ENCODE measurements around the gene CCDC85B. TPM values are rescaled to one million over a fixed set of nuclear protein-coding genes. Genes with fewer than 3 reads are reported as not detected.
A peak's percentile ranks its signal among the peaks of the same experiment; 100 is the strongest.

The CCDC85B gene
- polyA plus RNA-seq, 1 of the 3 experiments (the other 2 are of a cell fraction) = 52.8 TPM

GRCh38 chr11:65900125-65900898 lies 9.8 kb downstream of the CCDC85B start, which contains the start of gene FOSL1 (continued):
- TF ChIP-seq, protein P1, sequence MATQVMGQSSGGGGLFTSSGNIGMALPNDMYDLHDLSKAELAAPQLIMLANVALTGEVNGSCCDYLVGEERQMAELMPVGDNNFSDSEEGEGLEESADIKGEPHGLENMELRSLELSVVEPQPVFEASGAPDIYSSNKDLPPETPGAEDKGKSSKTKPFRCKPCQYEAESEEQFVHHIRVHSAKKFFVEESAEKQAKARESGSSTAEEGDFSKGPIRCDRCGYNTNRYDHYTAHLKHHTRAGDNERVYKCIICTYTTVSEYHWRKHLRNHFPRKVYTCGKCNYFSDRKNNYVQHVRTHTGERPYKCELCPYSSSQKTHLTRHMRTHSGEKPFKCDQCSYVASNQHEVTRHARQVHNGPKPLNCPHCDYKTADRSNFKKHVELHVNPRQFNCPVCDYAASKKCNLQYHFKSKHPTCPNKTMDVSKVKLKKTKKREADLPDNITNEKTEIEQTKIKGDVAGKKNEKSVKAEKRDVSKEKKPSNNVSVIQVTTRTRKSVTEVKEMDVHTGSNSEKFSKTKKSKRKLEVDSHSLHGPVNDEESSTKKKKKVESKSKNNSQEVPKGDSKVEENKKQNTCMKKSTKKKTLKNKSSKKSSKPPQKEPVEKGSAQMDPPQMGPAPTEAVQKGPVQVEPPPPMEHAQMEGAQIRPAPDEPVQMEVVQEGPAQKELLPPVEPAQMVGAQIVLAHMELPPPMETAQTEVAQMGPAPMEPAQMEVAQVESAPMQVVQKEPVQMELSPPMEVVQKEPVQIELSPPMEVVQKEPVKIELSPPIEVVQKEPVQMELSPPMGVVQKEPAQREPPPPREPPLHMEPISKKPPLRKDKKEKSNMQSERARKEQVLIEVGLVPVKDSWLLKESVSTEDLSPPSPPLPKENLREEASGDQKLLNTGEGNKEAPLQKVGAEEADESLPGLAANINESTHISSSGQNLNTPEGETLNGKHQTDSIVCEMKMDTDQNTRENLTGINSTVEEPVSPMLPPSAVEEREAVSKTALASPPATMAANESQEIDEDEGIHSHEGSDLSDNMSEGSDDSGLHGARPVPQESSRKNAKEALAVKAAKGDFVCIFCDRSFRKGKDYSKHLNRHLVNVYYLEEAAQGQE (IDR thresholded peaks at IDR 0.05; ENCODE audit: low read depth, low read length) = 0 out of 2 replicates have a peak, but pooled peaks have one; percentile 31
- TF ChIP-seq JUND (IDR thresholded peaks at IDR 0.05) (peak; percentile 52), FOSL2 (IDR thresholded peaks at IDR 0.05; ENCODE audit: borderline replicate concordance, low read depth) (peak; percentile 63; the same call in 1 of the 2 replicates), TAF1 (IDR thresholded peaks at IDR 0.05; ENCODE audit: borderline replicate concordance, low read depth, low read length) (peak; percentile 95), FOXM1 (IDR thresholded peaks at IDR 0.05; ENCODE audit: low read depth) (no peak; the same call in 1 of the 2 replicates), RXRA (IDR thresholded peaks at IDR 0.05; ENCODE audit: borderline replicate concordance, low read depth) (peak; percentile 31; the same call in 1 of the 2 replicates), PBX3 (IDR thresholded peaks at IDR 0.05) (no peak; the same call in none of the 2 replicates)
- TF ChIP-seq, protein P2, sequence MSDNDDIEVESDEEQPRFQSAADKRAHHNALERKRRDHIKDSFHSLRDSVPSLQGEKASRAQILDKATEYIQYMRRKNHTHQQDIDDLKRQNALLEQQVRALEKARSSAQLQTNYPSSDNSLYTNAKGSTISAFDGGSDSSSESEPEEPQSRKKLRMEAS (IDR thresholded peaks at IDR 0.05; ENCODE audit: low read depth) = peak; percentile 78

GRCh38 chr11:65900899-65901180 lies 10.4 kb downstream of the CCDC85B start:
- peaks cover 0 to 44% of the 10 kb centered on the region in 2 experiments; a peak in 3 of 4 replicates for H3K4me1 ChIP-seq (ENCODE audit: control insufficient read depth in 1 of 2, insufficient read depth in 2 of 2, low read depth in 1 of 2, low read length in 1 of 2)
- no peaks in the 10 kb centered on the region for H3K27me3 ChIP-seq (ENCODE audit: insufficient read depth)
- peak overlapping the region; percentile 17; the same call in 1 of the 2 replicates for H3K9ac ChIP-seq
- H3K27ac ChIP-seq (ENCODE audit: low read depth in 2 of 2, low read length in 1 of 2) = peak overlapping the region in 1 of 2 experiments; percentile 95; a peak in 2 of 4 replicates
- H3K4me2 ChIP-seq = peak overlapping the region; percentile 54; the same call in 1 of the 2 replicates
- H3K9me3 ChIP-seq = no peaks in the 10 kb centered on the region
- peaks cover 0 to 26% of the 10 kb centered on the region in 2 experiments for H3K36me3 ChIP-seq (replicated peaks in 1 of 2; ENCODE audit: control insufficient read depth in 1 of 2, insufficient read depth in 2 of 2, low read length in 1 of 2)
- no peaks in the 10 kb centered on the region for H3K9me2 ChIP-seq
- peaks cover 53% of the 10 kb centered on the region for H3F3A ChIP-seq (replicated peaks; ENCODE audit: insufficient read depth)
- H3K79me2 ChIP-seq (ENCODE audit: insufficient read depth) = peaks cover 81% of the 10 kb centered on the region
- no peak overlapping the region for H2AFZ ChIP-seq (ENCODE audit: low read depth)
- no peak overlapping the region; a peak in 1 of 4 replicates for H3K4me3 ChIP-seq (ENCODE audit: low read depth in 2 of 2, low read length in 1 of 2)
- DNase-seq = no peak
- 97% methylated on average over 11 of the region's 11 CpGs for WGBS (ENCODE audit: low lambda C conversion rate)
- POLR2A ChIA-PET = interaction anchor here (0.8 to 1.3 kb wide), 2 partner anchors 17 to 23 kb away, joined by 4 to 5 read pairs; partner anchors contain the start of gene C11orf68
- peaks cover 32% of the 10 kb centered on the region for H4K20me1 ChIP-seq (ENCODE audit: insufficient read depth)
- CTCF ChIA-PET = interaction anchor here (0.6 to 4.6 kb wide), 9 partner anchors 11 to 360 kb away, joined by 3 to 36 read pairs (median 4); partner anchors contain the start of genes CCDC85B, FIBP, KAT5 and MUS81
- TF ChIP-seq CHD2 (IDR thresholded peaks at IDR 0.05; ENCODE audit: low read length, partially characterized antibody) (no peak), IRF3 (IDR thresholded peaks at IDR 0.05; ENCODE audit: low read depth, low read length) (no peak), NFIC (IDR thresholded peaks at IDR 0.05; ENCODE audit: borderline replicate concordance) (no peak), JUND (IDR thresholded peaks at IDR 0.05) (no peak), PBX3 (IDR thresholded peaks at IDR 0.05) (no peak), FOXJ3 (CRISPR knock-in tag; IDR thresholded peaks at IDR 0.05) (no peak), EZH2phosphoT487 (IDR thresholded peaks at IDR 0.05; ENCODE audit: borderline replicate concordance, low read depth) (no peak), MEF2A (IDR thresholded peaks at IDR 0.05; ENCODE audit: borderline replicate concordance, low read depth) (no peak), POLR2AphosphoS5 (IDR thresholded peaks at IDR 0.05; ENCODE audit: low read depth, low read length) (no peak), RCOR1 (IDR thresholded peaks at IDR 0.05; ENCODE audit: low read length) (no peak), NRF1 (IDR thresholded peaks at IDR 0.05; ENCODE audit: low read depth, low read length) (no peak), GABPA (IDR thresholded peaks at IDR 0.05; ENCODE audit: low read depth) (no peak), YY1 (IDR thresholded peaks at IDR 0.05; ENCODE audit: low read depth) (no peak), TCF12 (IDR thresholded peaks at IDR 0.05) (no peak)
- TF ChIP-seq, protein P2 (IDR thresholded peaks at IDR 0.05; ENCODE audit: low read depth) = no peak
- TF ChIP-seq, protein P3, sequence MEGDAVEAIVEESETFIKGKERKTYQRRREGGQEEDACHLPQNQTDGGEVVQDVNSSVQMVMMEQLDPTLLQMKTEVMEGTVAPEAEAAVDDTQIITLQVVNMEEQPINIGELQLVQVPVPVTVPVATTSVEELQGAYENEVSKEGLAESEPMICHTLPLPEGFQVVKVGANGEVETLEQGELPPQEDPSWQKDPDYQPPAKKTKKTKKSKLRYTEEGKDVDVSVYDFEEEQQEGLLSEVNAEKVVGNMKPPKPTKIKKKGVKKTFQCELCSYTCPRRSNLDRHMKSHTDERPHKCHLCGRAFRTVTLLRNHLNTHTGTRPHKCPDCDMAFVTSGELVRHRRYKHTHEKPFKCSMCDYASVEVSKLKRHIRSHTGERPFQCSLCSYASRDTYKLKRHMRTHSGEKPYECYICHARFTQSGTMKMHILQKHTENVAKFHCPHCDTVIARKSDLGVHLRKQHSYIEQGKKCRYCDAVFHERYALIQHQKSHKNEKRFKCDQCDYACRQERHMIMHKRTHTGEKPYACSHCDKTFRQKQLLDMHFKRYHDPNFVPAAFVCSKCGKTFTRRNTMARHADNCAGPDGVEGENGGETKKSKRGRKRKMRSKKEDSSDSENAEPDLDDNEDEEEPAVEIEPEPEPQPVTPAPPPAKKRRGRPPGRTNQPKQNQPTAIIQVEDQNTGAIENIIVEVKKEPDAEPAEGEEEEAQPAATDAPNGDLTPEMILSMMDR (IDR thresholded peaks at IDR 0.05) = no peak

Measured in SK-N-SH (cell line).